Naive thymus-derived CD4-positive, alpha-beta T cell (primary cell): Measurements from ENCODE around the gene LEF1. TPM values are rescaled to one million over a fixed set of nuclear protein-coding genes. Genes with fewer than 3 reads are reported as not detected.

Experiments
- ATAC-seq: fragments of 150-1000 bp; cut with Tn5 transposase; 2 replicates; pipeline ENCODE4 v1.10.0; 2021; ENCODE audit warnings: mild to moderate bottlenecking, moderate library complexity
- CTCF ChIA-PET: fragments of 350-600 bp; sonication (Branson Sonifier 250); formaldehyde crosslinking; loops from one replicate; lab custom pipeline; 2021; ENCODE audit warnings: antibody characterized with exemption; lab: Charles Lee
- POLR2A ChIA-PET: fragments of 350-600 bp; sonication (Branson Sonifier 250); formaldehyde crosslinking; loops from one replicate; lab custom pipeline; 2021; ENCODE audit warnings: antibody characterized with exemption, inconsistent platforms; lab: Charles Lee
- DNase-seq, 9 donors: peaks; one replicate each; pipeline versions ENCODE4 v3.0.0 to v3.0.0-alpha.2; 2020 to 2022; ENCODE audit warnings: mixed read lengths in 1 of 9
- H3K27ac ChIP-seq: one replicate; pipeline ENCODE4 v1.7.0; 2013; ENCODE audit warnings: mild to moderate bottlenecking, low read depth, low read length, moderate library complexity
- H3K27me3 ChIP-seq, 2 donors: one replicate each; pipeline ENCODE4 v1.7.0; 2013; ENCODE audit warnings: low read length in 2 of 2, mild to moderate bottlenecking in 2 of 2, moderate library complexity in 2 of 2; ENCODE audit not compliant: control insufficient read depth in 2 of 2, insufficient read depth in 2 of 2
- H3K36me3 ChIP-seq, 3 experiments: 1 replicate in 2 of 3; 2 replicates in 1 of 3; pipeline ENCODE4 v1.7.0; 2013; ENCODE audit warnings: low read length in 3 of 3, mild to moderate bottlenecking in 3 of 3, moderate library complexity in 1 of 3; ENCODE audit not compliant: insufficient read depth in 3 of 3, control insufficient read depth in 2 of 3
- H3K4me1 ChIP-seq, 2 donors: one replicate each; pipeline ENCODE4 v1.7.0; 2013; ENCODE audit warnings: low read length in 2 of 2, mild to moderate bottlenecking in 2 of 2, moderate library complexity in 1 of 2; ENCODE audit not compliant: control insufficient read depth in 2 of 2, insufficient read depth in 2 of 2
- H3K4me3 ChIP-seq: 2 replicates; pipeline ENCODE4 v1.7.0; 2013; ENCODE audit warnings: mild to moderate bottlenecking, low read length
- H3K9me3 ChIP-seq, 3 experiments: 1 replicate in 2 of 3; 2 replicates in 1 of 3; pipeline ENCODE4 v1.7.0; 2013; ENCODE audit warnings: low read length in 3 of 3; ENCODE audit not compliant: control insufficient read depth in 2 of 3
- H3K27ac Mint-ChIP-seq, 9 donors: one replicate each; pipeline ENCODE4 v1.8.0; 2020 to 2022; ENCODE audit warnings: mixed read lengths in 9 of 9, mild to moderate bottlenecking in 8 of 9, moderate library complexity in 5 of 9, inconsistent platforms in 2 of 9
- H3K27me3 Mint-ChIP-seq, 5 donors: one replicate each; pipeline ENCODE4 v1.8.0; 2021 to 2022; ENCODE audit warnings: mixed read lengths in 5 of 5, mild to moderate bottlenecking in 1 of 5
- H3K36me3 Mint-ChIP-seq, 5 donors: one replicate each; pipeline ENCODE4 v1.8.0; 2020 to 2022; ENCODE audit warnings: mixed read lengths in 5 of 5, mild to moderate bottlenecking in 3 of 5, inconsistent platforms in 1 of 5
- H3K4me1 Mint-ChIP-seq, 7 donors: one replicate each; pipeline ENCODE4 v1.8.0; 2020 to 2022; ENCODE audit warnings: mixed read lengths in 7 of 7, mild to moderate bottlenecking in 3 of 7, inconsistent platforms in 1 of 7
- H3K4me3 Mint-ChIP-seq, 10 donors: one replicate each; pipeline ENCODE4 v1.8.0; 2020 to 2022; ENCODE audit warnings: mild to moderate bottlenecking in 10 of 10, mixed read lengths in 10 of 10, moderate library complexity in 6 of 10, inconsistent platforms in 2 of 10
- H3K9me3 Mint-ChIP-seq, 11 donors: one replicate each; pipeline ENCODE4 v1.8.0; 2020 to 2022; ENCODE audit warnings: mixed read lengths in 11 of 11, mild to moderate bottlenecking in 4 of 11, inconsistent platforms in 1 of 11, moderate library complexity in 1 of 11
- intact Hi-C, 2 donors: fragments of 100-400 bp; cut with micrococcal nuclease; formaldehyde crosslinking; loops; one replicate each; pipeline ENCODE4 v1.15.1; 2023
- polyA plus RNA-seq, 2 donors: library from polyadenylated mRNA; unstranded; fragments of 300-500 nt; fragmentation: Illumina TruSeq; gene quantifications; one replicate each; pipeline ENCODE4 v1.2.3, GENCODE V29; 2021
- total RNA-seq, 6 experiments: library from RNA in 5 of 6; stranded (reverse) in 5 of 6; gene quantifications; 1 replicate in 5 of 6; 2 replicates in 1 of 6; pipeline ENCODE4 v1.2.3 and lab custom pipeline; 2021 to 2026

Gene LEF1
- total and polyA plus RNA-seq, 7 experiments from 2014 or later, result 270 to 928 (median 674) TPM

DNA sequence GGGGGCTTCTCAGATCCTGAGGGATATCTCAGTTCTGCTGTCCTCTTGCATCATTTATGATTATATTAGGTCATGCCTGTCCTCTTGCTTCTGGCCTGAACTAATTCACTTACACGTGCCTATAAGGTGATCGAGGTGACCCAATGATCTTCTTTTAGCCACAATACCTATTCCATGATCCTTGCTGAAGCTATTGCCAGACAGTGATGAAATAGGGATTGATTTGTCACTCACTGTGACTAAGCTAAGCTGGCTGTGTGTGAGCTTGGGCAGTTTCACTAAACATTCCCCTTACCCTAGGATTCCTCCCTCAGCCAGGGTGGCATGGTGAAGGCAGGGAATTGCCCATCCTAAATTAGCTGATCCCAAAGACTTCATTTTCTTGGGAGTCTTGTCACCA is 160.0 kb downstream of the LEF1 start:
- H3K27me3 Mint-ChIP-seq, result no peaks in the 10 kb centered on the region
- ChIA-PET POLR2A (interaction anchor here (0.6 kb wide), 1 partner anchor 13 kb away, joined by 3 read pairs; no protein-coding TSS in a partner anchor), CTCF (no interaction called here)
- no peak for DNase-seq
- peaks cover 9 to 30% (median 27%) of the 10 kb centered on the region in 5 donors for H3K36me3 Mint-ChIP-seq
- Histone ChIP-seq H3K27ac (no peak overlapping the region), H3K9me3 (no peaks in the 10 kb centered on the region), H3K36me3 (peaks cover 0 to 8% (median 2%) of the 10 kb centered on the region in 3 experiments), H3K4me1 (peaks cover 0 to 20% of the 10 kb centered on the region in 2 donors), H3K27me3 (no peaks in the 10 kb centered on the region), H3K4me3 (no peak overlapping the region)
- intact Hi-C loops, result no loop called here
- no peak for ATAC-seq
- H3K27ac Mint-ChIP-seq, result peak overlapping the region in 1 of 9 donors; percentile 81
- H3K9me3 Mint-ChIP-seq, result peaks cover 0 to 2% (median 0%) of the 10 kb centered on the region in 11 donors
- no peak overlapping the region for H3K4me3 Mint-ChIP-seq
- peaks cover 15 to 52% (median 31%) of the 10 kb centered on the region in 7 donors for H3K4me1 Mint-ChIP-seq

DNA sequence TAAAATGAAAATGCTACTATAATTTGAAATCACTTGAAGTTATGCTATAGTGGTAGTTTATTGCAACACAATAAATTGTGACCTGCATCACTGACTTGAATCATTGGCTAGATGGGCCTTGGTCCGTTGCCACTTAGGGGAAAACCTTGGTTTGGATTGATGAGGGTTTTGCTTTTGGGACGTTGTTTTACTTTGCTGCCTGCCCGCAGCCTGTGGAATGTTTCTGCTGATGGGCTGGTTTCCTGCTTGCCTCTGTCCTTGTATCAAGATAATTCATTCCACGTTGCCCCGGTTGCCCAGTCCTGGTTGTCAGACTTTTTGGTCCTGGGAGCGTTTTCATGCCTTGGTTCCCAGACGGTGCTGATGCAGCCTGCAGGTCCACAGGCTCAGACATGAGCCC is 160.7 kb downstream of the LEF1 start:
- Mint-ChIP-seq H3K36me3 (peaks cover 9 to 30% (median 27%) of the 10 kb centered on the region in 5 donors), H3K4me1 (peaks cover 17 to 59% (median 39%) of the 10 kb centered on the region in 7 donors), H3K27me3 (no peaks in the 10 kb centered on the region), H3K9me3 (peaks cover 0 to 2% (median 0%) of the 10 kb centered on the region in 11 donors), H3K4me3 (no peak overlapping the region), H3K27ac (no peak overlapping the region)
- Histone ChIP-seq H3K9me3 (no peaks in the 10 kb centered on the region), H3K4me1 (peaks cover 0 to 27% of the 10 kb centered on the region in 2 donors), H3K4me3 (no peak overlapping the region), H3K27me3 (no peaks in the 10 kb centered on the region), H3K27ac (no peak overlapping the region), H3K36me3 (peaks cover 0 to 8% (median 2%) of the 10 kb centered on the region in 3 experiments)
- DNase-seq (no peak), ATAC-seq (no peak)
- POLR2A ChIA-PET, result no interaction called here
- intact Hi-C loops, result no loop called here
- CTCF ChIA-PET, result no interaction called here

DNA sequence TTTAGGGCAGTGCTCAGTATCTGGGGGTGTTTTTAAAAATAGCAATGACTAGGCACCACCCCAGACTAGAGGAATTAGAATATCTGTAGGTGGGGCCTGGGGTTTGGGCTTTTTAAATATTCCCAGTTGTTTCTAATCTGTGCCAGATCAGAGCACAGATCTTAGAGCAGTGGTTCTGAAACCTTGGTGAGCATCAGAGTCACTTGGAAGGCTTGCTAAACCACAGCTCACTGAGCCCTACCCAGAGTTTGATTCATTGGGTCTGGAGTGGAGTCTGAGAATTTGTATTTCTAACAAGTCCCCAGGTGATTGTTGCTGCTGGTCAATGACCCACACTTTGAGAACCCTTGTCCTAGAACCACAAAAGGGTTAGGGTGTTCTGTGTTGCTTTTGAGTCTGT is 162.4 kb downstream of the LEF1 start:
- Histone ChIP-seq H3K36me3 (peaks cover 0 to 2% (median 2%) of the 10 kb centered on the region in 3 experiments), H3K4me3 (no peak overlapping the region), H3K9me3 (no peaks in the 10 kb centered on the region), H3K27me3 (no peaks in the 10 kb centered on the region), H3K4me1 (peaks cover 0 to 27% of the 10 kb centered on the region in 2 donors), H3K27ac (no peak overlapping the region)
- peak overlapping the region in 3 of 9 donors; percentile 46 to 85 (median 66) for H3K27ac Mint-ChIP-seq
- peaks cover 8 to 25% (median 16%) of the 10 kb centered on the region in 5 donors for H3K36me3 Mint-ChIP-seq
- ATAC-seq (no peak), DNase-seq (no peak)
- POLR2A ChIA-PET, result interaction anchor here (1.2 kb wide), 1 partner anchor 16 kb away, joined by 3 read pairs; the partner anchor contains the start of gene HADH
- H3K9me3 Mint-ChIP-seq, result peaks cover 0 to 2% (median 0%) of the 10 kb centered on the region in 11 donors
- CTCF ChIA-PET, result no interaction called here
- peaks cover 17 to 67% (median 49%) of the 10 kb centered on the region in 7 donors for H3K4me1 Mint-ChIP-seq
- no peaks in the 10 kb centered on the region for H3K27me3 Mint-ChIP-seq
- intact Hi-C loops, result no loop called here
- no peak overlapping the region for H3K4me3 Mint-ChIP-seq

DNA sequence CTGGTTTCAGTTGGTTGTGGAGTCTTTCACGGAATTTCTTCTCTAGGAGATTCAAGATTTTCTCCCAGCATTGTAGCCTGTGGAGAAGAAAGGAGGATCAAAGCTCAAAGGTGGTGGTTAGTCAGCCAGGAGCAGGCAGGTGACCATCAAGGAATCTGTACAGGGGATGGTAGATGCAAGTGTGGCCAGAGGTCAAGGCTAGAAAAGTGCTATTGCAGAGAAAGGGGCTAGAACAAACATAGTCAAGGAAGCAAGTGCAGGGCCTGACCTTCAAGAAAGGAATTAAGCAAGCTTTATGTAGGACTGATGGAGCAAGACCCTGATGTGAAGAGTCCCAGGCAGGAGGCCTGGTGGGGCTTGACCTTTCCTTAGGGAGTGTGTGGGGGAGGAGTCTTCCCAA is 162.9 kb downstream of the LEF1 start:
- peak overlapping the region in 4 of 9 donors; percentile 2 to 85 (median 56) for H3K27ac Mint-ChIP-seq
- H3K27me3 Mint-ChIP-seq, result no peaks in the 10 kb centered on the region
- DNase-seq (no peak), ATAC-seq (no peak)
- intact Hi-C loops, result no loop called here
- Histone ChIP-seq H3K9me3 (no peaks in the 10 kb centered on the region), H3K36me3 (peaks cover 0 to 2% (median 0%) of the 10 kb centered on the region in 3 experiments), H3K4me1 (peaks cover 0 to 27% of the 10 kb centered on the region in 2 donors), H3K27ac (no peak overlapping the region), H3K4me3 (no peak overlapping the region), H3K27me3 (no peaks in the 10 kb centered on the region)
- POLR2A ChIA-PET, result interaction anchor here (1.2 to 1.3 kb wide), 2 partner anchors 8 to 16 kb away, joined by 3 read pairs; partner anchors contain the start of gene HADH
- peaks cover 4 to 26% (median 13%) of the 10 kb centered on the region in 5 donors for H3K36me3 Mint-ChIP-seq
- H3K9me3 Mint-ChIP-seq, result peaks cover 0 to 3% (median 0%) of the 10 kb centered on the region in 11 donors
- CTCF ChIA-PET, result no interaction called here
- peaks cover 17 to 73% (median 53%) of the 10 kb centered on the region in 7 donors for H3K4me1 Mint-ChIP-seq
- H3K4me3 Mint-ChIP-seq, result peak overlapping the region in 1 of 10 donors; percentile 16

DNA sequence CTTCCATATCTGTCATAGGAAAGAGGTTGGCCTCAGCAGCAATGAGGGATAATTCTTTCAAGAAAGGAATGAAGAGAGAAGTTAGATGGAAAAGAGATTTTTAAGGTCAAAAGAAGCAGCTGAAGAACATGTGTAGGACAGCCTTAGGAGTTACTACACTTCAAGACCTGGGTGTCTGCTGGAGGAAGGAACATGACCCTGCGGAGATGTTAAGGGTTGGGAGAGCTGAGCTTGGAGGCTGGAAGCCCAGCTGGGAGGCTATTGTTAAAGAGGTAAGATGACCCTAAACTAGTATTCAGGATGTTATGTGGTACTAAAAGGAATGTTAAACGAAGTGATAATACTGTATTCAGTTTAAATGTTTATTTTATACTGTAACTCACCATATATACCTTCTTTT is 164.1 kb downstream of the LEF1 start:
- no peak for ATAC-seq
- Mint-ChIP-seq H3K9me3 (peaks cover 0 to 5% (median 0%) of the 10 kb centered on the region in 11 donors), H3K4me3 (peak overlapping the region in 5 of 10 donors; percentile 8 to 66 (median 46))

DNA sequence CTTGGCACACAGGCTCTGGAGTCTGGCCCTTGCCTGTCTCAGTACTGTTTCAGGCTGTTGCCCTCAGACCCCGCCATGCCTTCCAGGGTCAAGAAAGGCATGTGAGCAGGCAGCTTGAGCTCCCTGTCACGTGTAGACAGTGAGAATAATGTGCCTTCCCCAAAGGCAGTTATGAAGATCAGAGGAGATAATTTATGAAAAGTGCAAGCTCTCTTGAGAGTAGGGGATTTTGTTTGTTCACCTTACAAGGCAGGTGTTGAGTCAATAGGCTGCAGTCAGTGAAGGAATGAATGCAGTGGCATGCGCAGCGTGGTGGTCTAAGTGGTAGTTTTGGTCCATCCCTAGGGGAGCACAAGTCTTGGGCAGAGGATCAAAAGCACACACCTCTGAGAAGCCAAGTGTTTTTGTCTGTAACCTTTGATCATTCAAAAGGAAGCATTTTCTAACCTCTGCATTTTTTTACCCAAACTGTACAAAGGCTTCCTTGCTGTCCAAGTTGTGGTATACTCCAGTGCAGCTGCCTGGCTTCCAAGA is 164.7 kb downstream of the LEF1 start:
- CTCF ChIA-PET, result interaction anchor here (0.5 kb wide), 1 partner anchor 1416 kb away, joined by 3 read pairs; no protein-coding TSS in a partner anchor
- Mint-ChIP-seq H3K4me3 (peak overlapping the region in 8 of 10 donors; percentile 11 to 74 (median 48)), H3K4me1 (peaks cover 17 to 85% (median 63%) of the 10 kb centered on the region in 7 donors), H3K27ac (peak overlapping the region in 8 of 9 donors; percentile 28 to 90 (median 78)), H3K36me3 (peaks cover 5 to 32% (median 14%) of the 10 kb centered on the region in 5 donors), H3K9me3 (peaks cover 0 to 5% (median 0%) of the 10 kb centered on the region in 11 donors), H3K27me3 (no peaks in the 10 kb centered on the region)
- POLR2A ChIA-PET, result interaction anchor here (0.6 to 2.3 kb wide), 4 partner anchors 9 to 463 kb away, joined by 3 to 11 read pairs (median 4); no protein-coding TSS in a partner anchor
- peak; percentile 63 for ATAC-seq
- H3K27me3 ChIP-seq, result no peaks in the 10 kb centered on the region
- intact Hi-C loops, result loop anchor here in 1 of 2 donors (1.0 kb wide), 1 partner anchor 15 kb away; the partner anchor contains the start of gene HADH
- H3K36me3 ChIP-seq, result no peaks in the 10 kb centered on the region
- peak in 6 of 9 donors; percentile 20 to 46 (median 34) for DNase-seq
- peak overlapping the region; percentile 31 for H3K27ac ChIP-seq
- H3K4me1 ChIP-seq, result peaks cover 0 to 27% of the 10 kb centered on the region in 2 donors
- no peak overlapping the region for H3K4me3 ChIP-seq
- H3K9me3 ChIP-seq, result no peaks in the 10 kb centered on the region

More for the DNA sequence above, 164.1 kb downstream of the LEF1 start:
- intact Hi-C loops, result loop anchor here in 1 of 2 donors (1.0 kb wide), 1 partner anchor 15 kb away; the partner anchor contains the start of gene HADH
- Histone ChIP-seq H3K27ac (no peak overlapping the region), H3K4me3 (no peak overlapping the region), H3K27me3 (no peaks in the 10 kb centered on the region), H3K36me3 (no peaks in the 10 kb centered on the region), H3K4me1 (peaks cover 0 to 27% of the 10 kb centered on the region in 2 donors), H3K9me3 (no peaks in the 10 kb centered on the region)
- no peaks in the 10 kb centered on the region for H3K27me3 Mint-ChIP-seq
- peaks cover 9 to 30% (median 15%) of the 10 kb centered on the region in 5 donors for H3K36me3 Mint-ChIP-seq
- DNase-seq, result no peak
- H3K4me1 Mint-ChIP-seq, result peaks cover 17 to 83% (median 57%) of the 10 kb centered on the region in 7 donors
- CTCF ChIA-PET, result interaction anchor here (0.5 kb wide), 1 partner anchor 1415 kb away, joined by 3 read pairs; no protein-coding TSS in a partner anchor
- POLR2A ChIA-PET, result interaction anchor here (0.6 to 2.3 kb wide), 3 partner anchors 10 to 14 kb away, joined by 3 to 11 read pairs (median 3); no protein-coding TSS in a partner anchor
- H3K27ac Mint-ChIP-seq, result peak overlapping the region in 6 of 9 donors; percentile 46 to 90 (median 82)
